Stimulated activated CD4-positive, alpha-beta T cell treated with anti-CD3 and anti-CD28 coated beads, Interleukin-12 subunit alpha, Interleukin-12 subunit beta, amount 100 ng/mL, for 4 hours (primary cell): ENCODE results near the gene MAD1L1.
"Not testable (repeated sequence)": the region's sequence is repeated elsewhere in the genome, so short reads cannot be mapped to it uniquely, and the experiment has no call there.

Experiments
- DNase-seq: peaks from one replicate; pipeline ENCODE4 v3.0.0-alpha.2; 2020

Gene MAD1L1

DNA sequence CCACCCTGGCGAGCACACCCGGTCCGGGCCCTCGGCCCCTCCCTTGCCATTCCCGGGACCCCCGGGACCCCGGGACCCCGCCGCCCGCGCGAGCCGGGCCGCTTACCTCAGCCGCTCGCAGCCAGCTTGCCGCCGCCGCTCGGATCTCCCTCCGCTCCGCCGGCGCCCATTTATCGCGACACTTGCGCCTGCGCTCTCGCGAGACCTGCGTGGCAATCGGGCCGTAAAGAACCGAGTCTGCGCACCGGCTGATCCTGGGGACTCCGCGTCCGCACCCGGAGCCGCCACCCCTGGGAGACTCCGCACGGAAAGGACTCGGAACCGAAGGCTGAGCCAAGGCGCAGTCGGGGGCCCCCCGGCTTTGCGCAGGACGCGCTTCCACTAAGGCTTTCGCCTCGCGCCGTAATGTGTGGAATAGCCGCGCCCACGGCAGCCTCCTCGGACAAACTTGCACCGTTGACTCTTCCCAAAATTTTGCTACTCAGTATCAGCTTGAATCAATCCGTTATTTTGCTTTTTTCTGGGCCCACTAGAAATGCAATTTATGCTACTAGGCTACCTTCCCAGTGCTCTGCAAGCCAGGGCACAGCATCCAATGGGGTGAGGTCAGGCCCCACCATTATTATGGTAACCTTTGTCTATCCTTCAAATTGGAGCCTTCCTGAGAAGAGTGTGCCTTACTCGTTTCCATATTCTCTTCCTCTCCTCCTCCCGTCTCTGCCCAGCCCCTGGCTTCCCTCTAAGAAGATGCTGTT, at the start of gene MAD1L1:
Gene MAD1L1, minus strand, starts transcription at position 180 of the 755 bp plus-strand sequence. CDS start 2,812 bp downstream, outside the sequence.
- peak; percentile 86 for DNase-seq

DNA sequence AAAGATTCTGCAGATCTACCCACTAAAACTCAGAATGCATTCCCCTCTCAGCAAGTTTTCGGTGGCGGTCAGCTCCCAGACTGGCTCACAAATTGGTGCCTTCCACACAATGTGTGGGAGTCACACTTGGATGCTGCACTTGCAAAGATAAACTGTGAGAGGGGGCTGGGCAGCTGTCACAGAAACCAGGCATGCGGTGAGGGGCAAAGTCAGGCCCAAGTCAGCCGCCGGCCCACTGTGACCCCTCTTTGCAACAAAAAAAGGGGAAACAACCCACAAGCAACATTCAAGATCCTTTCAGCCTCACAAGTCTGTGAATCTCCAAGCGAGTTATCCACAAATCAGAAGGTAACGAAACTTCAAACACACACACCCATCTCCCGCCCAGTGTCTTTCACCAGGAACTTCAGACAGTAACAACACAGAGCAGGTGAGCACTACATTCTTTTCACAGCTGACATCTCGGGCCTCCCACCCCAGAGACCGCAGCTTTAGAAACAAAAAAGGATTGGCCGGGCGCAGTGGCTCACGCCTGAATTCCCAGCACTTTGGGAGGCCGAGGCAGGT, 49.5 kb upstream of the MAD1L1 start:
- no peak for DNase-seq

DNA sequence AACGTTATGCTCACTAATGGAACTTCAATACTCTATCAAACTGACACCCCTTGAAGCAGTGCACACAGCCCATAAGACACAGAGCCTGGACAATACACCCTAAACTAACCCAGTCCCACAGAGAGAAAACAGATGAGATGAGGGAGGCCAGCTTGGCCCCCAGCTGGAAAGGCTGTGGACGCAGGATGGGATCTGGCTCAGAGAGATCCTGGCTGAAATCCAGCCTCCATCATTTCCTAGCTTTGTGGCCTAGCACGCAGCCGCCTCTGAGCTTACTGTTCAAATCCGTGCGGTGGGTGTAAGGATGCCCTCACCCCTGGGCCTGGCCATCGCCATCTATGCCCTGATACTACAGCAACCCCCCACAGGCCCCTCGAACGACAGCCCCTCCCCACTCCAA, 48.8 kb upstream of the MAD1L1 start:
- no peak for DNase-seq

DNA sequence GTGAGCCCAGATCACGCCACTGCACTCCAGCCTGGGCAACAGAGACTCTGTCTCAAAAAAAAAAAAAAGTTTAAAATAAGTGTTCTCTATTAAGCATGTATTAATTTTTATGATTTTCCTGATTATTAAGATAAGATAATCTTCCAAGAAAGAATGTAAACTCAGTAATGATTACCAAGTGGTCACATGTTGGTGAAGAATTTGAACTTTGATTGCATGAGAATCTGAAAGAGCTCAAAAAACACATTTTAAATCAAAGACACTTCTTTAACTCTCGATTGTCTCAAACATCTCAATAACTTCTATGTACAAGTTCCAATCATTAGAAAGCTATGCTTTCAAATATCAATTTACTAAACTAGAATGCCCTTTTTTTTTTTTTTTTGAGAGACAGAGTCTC, 47.7 kb upstream of the MAD1L1 start:
- DNase-seq = no peak

DNA sequence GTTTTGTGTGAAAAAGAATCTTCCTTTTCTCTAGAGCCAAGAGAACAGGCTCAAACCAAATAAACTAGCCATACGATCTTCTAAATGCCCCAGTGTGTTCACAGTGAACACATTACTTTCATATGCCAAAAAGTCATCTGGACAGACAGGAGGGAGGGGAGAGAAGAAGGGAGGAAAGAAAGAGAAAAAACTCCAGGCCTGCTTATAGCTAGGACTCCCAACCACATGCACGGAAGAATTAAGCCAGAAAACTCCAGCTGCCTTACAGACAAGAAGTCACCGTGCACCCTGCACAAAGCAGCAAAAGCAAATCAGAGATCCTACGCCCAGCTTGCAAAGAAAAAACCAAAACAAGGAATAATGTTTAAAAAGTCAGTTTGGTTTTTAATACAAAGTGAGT, 47.2 kb upstream of the MAD1L1 start:
- no peak for DNase-seq

DNA sequence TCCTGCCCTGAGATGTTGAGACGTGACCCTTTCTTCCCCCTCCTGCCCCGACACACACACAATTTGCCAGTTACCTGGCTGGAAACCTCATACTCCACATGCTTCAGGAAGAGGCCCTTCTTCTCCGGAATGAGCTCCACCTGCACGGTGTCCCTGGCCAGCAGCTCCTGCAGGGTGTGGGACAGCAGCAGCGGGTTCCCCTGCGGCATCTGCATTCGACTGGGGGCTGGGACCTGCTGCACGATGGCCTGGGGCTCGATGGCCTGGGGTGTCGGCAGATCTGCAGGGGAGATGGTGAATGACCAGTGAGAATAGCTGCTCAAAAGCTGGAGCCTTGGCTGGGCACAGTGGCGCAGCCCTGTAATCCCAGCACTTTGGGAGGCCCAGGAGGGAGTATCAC, 45.3 kb upstream of the MAD1L1 start:
- no peak for DNase-seq

DNA sequence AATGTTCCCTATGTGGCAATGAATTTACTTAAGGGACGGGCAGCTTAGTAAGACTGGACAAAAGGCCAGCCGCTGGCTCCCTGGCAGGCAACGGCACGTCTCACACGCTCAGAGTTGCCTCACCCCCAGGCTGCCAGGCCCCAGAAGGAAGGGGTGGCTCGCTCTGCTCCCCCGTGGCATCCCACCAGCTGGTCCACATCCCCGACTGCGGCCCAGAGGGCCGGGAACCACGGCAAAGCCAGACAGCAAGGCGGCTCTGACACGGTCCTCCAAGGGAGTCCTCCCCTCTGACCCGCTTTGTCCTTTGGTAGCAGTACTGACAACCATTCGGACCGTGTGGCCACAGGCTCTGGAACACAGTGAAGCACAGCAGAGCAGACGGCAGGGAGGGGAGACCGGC, 43.4 kb upstream of the MAD1L1 start:
- no peak for DNase-seq

DNA sequence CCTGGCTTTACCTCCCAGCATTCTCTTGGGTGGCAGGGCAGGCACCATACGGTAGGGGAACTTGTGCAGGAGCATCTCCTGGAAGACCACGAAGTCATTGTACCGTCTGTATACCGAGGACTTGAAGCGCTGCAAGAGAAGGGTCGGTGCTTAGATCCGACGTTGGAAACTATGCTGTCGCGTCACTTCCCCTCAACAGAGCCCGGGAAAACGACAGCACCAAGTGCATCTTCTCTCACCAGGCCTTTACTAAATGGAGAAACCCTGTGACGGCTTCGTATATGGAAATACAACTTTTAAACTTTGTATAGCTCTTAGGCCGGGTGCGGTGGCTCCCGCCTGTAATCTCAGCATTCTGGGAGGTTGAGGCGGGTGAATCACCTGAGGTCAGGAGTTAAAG, 42.4 kb upstream of the MAD1L1 start:
- no peak for DNase-seq

DNA sequence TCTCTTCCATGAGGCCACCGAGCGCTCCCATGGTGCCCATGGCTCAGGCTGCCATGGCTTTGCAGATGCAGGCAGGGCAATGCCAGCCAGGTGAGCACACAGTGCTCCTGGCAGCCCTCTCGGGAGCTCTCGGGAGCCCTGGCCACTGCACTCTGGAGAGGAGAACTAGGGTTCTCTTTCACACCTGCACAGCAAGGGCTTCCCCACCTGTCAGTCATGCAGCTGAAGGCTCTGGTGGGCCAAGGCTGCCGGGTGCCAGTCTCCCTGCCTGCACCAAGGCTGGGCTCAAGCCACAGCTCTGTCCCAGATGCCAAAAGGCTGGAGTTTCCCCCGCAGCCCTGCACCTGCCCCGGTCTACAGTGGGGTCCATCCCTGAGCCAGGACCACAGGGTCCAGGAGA, 41.9 kb upstream of the MAD1L1 start:
- DNase-seq = no peak

DNA sequence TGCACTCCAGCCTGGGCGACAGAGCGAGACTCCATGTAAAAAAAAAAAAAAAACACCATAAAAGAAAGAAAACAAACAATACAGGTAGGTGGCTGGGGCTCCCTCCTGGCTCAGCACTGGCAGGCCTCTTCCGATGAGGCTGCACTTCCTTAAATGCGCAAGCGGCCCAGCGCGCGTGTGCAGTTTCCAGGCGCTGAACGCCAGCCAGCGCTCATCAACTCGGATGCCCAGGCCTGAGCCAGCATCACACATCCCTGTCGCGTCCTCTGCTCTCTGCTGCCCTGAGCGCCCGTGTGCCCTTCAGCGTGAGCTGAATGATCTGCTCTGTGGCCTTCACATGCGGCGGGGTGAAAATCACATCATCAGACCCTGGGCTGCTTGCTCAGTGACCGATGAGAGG, 41.1 kb upstream of the MAD1L1 start:
- DNase-seq = no peak

DNA sequence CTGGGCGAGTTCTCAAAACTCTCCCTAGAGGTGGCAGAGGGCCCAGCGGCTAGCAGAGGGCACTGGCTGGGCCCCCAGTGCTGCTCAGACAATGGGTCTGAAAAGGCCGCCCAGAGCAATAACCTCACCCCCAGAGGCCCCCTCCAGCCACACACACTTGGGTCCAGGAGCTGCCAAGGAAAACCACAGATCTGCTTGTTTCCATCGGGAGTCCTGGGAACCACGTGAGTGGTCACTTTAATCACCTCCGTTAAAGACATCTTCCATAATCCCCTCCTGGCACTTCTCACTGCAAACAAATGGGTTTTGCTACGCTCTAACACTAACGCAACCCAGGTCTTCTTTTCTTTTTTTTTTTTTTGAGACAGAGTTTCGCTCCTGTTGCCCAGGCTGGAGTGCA, 39.3 kb upstream of the MAD1L1 start:
- no peak for DNase-seq

DNA sequence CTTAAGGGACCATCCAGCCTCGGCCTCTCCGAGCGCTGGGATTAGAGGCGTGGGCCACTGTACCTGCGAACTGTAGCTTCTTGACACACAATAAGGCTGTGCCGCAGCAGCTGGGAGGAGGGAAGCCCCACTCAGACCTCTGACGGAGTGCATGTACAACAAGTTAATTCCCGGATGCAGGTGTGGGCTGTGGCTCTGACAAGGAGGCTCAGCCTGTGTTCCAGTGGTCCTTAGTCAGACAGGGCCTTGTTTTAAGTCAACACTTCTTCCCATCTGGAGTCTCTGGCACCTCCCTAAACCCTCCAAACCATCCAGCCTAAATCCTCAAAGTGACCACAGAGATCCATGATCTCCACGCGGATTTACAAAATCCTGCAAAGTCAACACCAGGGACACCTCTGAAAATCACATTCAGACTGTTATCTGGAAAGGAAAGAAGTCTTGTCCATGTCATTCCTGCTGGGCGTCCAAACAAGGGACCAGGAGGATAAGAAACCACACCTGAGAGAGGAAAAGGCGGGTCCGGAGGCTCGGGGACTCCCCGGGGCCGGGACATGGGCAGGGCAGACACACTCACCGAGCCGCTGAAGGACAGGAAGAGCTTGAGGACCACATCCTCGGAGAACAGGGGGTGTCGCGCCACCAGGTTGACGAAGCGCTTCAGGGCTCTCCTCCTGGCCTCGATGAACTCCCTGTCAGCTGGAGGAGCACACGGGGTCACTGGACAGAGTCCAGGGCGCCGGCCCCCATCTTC, 38.7 kb upstream of the MAD1L1 start:
- DNase-seq = no peak

DNA sequence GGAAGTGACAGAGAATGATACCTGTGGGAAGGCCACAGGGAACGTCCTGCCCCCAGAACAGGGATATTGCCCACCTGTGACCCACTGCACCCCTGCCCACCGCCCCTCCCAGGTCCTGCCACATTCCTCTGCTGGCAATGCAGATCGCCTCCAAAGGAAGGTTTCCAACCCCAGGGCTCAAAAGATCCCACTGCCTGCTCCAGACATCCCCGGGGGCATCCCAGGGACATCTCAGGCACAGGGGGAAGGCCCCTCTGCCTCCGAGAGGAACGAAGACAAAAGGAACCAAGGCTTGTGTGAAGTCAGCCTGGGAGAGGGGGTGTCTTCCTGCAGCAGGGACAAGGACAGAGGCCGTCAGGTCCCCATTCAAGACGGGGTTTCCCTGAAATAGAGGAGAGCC, 37.8 kb upstream of the MAD1L1 start:
- DNase-seq = no peak

DNA sequence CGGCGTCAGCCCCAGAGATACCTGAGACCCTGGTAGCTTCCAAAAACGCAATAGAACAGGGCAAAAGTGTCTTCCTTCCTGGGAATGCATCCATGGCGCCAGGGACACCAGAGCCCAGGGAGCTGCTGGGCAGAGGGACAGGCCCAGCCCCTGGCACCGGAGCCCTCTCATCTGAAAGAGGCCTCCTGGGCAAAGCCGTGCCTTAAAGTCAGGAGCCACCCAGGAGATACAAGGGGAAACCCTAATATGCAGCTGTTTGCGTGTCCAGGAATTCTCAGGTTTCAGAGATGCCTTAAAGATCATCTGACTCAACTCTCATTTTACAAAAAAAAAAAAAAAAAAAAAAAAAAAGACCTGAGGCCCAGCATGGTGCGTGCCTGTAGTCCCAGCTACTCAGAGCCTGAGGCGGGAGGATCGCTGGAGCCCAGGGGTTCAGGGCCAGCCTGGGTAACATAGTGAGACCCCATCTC, 37.3 kb upstream of the MAD1L1 start:
- no peak for DNase-seq

DNA sequence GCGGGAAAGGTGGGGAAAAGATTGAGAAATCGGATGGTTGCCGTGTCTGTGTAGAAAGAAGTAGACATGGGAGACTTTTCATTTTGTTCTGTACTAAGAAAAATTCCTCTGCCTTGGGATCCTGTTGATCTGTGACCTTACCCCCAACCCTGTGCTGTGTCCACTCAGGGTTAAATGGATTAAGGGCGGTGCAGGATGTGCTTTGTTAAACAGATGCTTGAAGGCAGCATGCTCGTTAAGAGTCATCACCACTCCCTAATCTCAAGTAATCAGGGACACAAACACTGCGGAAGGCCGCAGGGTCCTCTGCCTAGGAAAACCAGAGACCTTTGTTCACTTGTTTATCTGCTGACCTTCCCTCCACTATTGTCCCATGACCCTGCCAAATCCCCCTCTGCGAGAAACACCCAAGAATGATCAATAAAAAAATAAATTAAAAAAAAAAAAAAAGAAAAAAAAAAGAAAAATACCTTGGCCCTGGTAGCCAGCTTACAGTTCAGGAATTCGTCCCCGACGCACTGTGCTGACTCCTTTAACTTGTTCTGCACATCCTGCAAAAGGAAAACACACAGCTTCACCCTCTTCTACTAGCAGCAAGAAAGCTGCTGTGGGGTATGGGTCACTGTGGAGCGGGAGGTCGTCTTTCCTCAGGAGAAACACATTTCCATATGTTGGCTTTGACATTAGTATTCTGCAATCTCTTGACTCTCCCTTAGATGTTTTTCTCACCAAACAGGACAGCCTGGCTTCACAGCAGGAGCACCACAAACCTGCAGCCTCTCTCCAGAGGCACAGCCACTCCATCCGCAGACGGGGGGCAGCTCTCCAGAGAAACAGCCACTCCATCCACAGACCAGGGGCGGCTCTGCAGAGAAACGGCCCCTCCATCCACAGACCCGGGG, 36.6 kb upstream of the MAD1L1 start:
- not testable (repeated sequence) for DNase-seq

DNA sequence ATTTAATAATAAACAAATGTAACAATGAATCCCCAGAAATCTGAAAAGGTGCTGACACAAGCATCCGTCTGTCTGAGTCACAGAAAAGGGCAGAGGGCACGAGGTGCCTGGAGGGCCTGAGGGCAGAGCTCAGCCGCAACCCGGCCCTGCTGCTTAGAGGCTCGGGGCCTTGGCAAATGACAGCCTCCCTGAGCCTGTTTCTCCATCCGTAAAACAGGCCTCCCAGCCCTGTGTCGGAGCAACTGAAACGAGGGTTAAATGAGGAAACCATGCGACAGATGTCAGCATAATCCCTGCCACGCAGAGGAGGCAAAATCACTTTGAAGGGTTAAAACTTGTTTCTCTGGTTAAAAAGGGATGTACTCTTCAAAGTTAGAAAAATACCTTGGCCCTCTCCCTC, 34.2 kb upstream of the MAD1L1 start:
- DNase-seq = no peak

DNA sequence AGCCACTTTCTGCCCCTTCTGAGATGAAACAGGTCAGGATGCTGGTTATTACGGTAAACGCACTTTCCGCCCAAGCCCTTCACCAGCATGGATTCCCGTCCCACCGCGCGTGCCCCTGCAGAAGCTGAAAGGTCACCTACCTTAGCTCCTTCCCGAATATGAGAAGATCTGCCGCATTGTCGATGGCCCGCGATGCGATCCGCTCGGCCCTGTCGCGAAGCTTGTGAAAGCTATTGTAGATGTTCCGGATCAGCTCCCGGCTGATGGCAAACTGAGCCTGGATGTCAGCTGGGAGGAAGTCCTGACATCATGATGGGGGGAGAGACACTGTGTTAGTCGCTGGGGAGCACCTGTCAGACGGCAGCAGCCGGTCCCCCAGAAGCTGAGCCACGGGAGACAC, 31.4 kb upstream of the MAD1L1 start:
- DNase-seq = no peak

DNA sequence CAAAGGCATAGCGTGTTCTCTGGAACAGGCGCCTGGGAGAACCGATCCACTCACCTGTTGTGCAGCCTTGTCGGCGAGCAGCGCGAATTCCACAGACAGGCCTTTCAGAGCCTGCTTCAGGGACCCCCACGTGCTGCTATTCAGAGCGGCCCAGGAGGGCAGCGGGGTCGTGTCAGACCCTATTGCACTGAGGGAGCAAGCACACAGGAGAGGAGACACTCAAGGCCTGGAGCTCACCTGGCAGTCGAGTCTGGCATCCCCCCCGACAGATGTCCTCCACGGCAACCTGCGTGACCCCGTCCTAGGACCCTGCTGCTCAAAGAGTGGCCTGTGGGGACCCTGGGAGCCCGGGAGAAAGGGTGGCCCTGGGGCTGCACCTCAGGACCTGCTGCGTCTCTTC, 30.4 kb upstream of the MAD1L1 start:
- no peak for DNase-seq

DNA sequence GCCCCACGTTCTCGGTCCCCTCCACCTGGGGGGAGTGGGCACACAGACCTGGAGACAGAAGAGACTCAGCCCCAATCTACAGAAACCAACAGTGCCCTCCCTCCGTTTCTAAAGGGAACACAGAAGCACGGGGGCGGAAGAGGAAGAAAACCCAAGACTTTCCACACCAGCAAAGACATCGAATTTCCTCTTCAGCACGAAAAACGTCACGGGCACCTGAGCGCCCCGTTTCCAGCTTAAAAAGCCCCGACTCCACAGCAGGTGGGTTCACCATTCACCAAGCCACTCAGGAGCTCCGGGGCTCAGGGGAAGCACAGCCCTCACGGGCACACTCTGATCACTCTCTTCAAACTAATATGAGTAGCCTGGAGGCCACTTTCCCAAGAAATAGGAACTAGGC, 28.9 kb upstream of the MAD1L1 start:
- DNase-seq = peak; percentile 22

DNA sequence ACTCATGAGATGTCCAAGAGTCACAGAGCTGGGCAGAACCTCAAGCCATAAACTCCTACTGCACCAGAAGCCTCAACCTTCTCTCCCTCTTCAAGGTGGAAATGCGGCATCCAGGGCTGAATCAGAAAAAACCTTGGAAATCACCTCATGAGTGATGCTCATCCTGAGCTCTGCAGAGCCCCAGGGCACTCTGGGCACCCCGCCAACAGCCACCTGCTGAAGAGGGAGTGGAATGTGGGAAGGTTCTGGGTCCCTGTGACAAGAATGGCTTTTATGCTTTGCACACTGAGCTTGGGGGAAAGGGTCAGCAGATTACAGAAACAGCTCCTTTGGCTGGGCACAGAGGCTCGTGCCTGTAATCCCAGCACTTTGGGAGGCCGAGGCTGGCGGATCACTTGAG, 28.1 kb upstream of the MAD1L1 start:
- no peak for DNase-seq

DNA sequence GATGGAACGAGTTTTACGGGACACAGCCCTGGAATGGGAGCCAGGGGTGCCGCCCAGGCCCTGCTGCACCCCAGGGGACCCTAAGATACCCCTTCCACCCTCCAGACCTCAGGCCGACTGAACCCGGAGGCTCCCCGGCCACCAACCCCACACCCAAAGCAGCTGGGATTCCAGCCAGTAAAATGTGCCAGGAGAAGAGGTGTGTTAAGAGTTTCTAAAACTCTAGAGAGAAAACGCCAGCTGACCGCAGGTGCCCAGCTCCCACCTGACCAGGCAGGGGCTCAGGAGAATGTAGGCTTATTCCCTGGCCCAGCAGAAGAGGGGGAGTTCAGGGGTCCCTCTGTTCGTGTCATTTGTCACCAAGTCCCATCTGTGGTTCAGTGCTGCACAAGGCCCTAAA, 26.7 kb upstream of the MAD1L1 start:
- no peak for DNase-seq

DNA sequence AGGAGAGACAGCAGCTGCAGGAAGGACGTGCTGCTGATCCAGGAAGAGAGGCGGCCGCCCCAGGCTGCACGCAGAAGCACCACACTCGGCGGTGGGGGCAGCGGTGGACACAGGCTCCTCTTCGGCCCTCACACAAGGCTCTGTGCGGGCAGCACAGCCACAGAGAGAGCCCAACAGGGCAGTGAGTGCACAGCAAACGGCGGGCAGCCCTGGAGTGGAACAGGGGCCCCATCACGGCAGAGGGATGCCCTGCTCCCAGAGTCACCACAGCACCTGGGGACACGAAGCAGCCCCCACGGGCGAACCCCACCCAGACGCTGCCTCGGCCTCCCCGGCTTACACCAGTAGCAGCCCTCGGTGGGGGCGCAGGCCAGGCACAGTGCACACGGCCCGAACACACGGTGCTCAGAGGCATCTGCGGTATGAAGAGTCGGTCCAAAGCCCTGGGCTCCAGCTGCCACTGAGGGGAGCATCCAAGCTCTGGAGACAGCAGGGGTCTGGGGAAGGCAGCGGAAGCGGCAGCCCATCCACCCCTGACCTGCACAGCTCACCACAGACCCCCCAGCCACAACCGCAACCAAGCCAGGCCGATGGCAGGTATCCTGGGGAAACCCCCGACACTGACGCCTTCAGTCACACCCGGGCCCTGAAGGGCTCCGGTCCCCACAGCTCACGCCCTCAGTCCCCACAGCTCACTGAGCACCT, 26.1 kb upstream of the MAD1L1 start:
- no peak for DNase-seq
